ENCODE measurements around the gene CEACAM1.
"Not testable (repeated sequence)": the region's sequence is repeated elsewhere in the genome, so short reads cannot be mapped to it uniquely, and the experiment has no call there.

Gene CEACAM1

DNA sequence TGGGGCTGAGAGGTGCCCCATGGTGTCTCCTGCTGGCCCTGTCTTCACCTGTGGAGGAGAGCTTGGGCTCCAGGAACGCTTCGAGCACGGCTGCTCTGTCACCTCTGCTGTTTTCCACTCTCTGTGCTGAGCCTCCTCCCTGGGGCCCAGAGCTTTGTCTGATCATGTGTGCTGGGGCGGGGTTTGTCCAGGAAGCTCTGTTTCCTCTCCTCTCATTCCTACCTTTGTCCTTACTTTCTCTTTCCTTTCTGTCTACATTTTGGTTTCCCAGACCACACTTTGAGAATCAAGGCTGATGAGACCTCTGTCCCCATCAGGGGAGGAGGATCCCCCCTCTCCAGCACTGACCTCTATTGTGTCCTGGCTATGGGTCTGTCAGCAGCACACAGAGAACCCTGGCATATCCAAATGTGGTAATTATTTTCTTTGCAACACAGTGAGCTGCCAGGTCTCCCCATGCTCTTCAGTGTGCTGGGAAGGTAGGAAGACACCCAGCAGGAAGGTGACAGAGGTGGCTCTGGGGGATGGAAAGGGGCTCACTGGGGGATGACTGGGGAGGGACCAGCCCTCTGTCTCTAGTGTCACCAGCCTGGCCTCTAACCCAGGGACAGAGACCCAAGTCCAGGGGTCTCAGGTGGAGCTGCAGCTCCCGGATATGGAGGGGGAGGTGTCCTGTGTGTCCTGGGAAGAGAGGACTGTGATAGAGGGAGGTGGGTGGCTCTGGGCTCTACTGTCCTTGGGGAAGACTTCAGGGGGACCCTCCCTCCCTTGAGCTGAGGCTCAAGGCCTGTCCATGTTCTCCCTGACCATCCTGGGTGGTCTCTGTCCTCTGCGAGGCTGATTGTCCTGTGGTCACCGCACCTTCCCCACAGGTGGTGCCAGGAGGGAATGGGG, at the start of gene CEACAM1:
CEACAM1 (minus strand) TSS at position 128 of the 894 bp plus-strand sequence; CDS start at position 21, 107 bp downstream.
- DNase-seq (ENCODE audit: low read depth in 2 of 3, low spot score in 2 of 3), result no peak

DNA sequence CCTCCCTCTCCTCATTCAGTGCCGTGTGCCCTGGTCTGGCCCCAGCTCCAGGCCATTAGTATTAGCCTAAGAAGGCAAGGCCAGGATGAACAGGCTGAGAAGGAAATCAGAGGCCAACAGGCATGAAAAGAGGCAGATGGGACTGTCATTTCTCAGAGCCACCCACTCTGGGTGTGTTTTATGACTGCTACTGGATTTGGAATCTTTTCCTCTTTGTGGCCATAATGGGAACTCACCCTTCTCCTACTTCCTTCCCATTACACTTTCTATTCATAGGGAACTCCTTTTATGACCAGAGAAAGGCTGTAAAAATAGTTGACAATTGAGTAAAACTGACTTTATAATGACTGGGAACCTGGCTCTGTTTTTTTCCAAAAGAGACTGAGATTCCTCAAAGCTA, 48.7 kb upstream of the CEACAM1 start:
- DNase-seq (ENCODE audit: low read depth in 2 of 3, low spot score in 2 of 3), result no peak

- no peak for DNase-seq (ENCODE audit: low read depth in 2 of 3, low spot score in 2 of 3)
Measured at GRCh38 chr19:42576241-42576640, 48.0 kb upstream of the CEACAM1 start.

DNA sequence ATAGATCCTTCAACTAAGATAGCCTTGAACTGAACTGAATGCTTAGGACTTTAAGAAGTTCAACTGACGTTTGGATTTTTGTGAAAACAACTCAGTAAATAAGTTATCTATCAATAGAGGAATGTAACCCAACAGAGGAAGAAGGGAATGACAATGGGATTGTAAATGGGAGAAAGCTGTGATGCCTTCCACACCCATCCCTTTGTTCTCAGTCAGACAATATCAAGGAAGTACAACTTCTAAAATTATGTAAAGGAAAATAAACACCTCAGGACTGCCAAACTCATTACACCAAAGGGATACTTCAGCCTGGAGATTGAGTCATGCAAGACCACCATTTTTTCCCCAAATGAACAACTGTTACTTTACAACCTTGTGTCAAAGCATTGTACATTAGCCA, 45.4 kb upstream of the CEACAM1 start:
- no peak for DNase-seq (ENCODE audit: low read depth in 2 of 3, low spot score in 2 of 3)

- DNase-seq (ENCODE audit: low read depth in 2 of 3, low spot score in 2 of 3), result no peak
Measured at GRCh38 chr19:42571116-42571515, 42.8 kb upstream of the CEACAM1 start.

- DNase-seq (ENCODE audit: low read depth in 2 of 3, low spot score in 2 of 3), result no peak
Measured at GRCh38 chr19:42569193-42569592, 40.9 kb upstream of the CEACAM1 start.

- DNase-seq (ENCODE audit: low read depth in 2 of 3, low spot score in 2 of 3), result no peak
Measured at GRCh38 chr19:42568006-42568405, 39.7 kb upstream of the CEACAM1 start.

- no peak for DNase-seq (ENCODE audit: low read depth in 2 of 3, low spot score in 2 of 3)
Measured at GRCh38 chr19:42567567-42567966, 39.3 kb upstream of the CEACAM1 start.

DNA sequence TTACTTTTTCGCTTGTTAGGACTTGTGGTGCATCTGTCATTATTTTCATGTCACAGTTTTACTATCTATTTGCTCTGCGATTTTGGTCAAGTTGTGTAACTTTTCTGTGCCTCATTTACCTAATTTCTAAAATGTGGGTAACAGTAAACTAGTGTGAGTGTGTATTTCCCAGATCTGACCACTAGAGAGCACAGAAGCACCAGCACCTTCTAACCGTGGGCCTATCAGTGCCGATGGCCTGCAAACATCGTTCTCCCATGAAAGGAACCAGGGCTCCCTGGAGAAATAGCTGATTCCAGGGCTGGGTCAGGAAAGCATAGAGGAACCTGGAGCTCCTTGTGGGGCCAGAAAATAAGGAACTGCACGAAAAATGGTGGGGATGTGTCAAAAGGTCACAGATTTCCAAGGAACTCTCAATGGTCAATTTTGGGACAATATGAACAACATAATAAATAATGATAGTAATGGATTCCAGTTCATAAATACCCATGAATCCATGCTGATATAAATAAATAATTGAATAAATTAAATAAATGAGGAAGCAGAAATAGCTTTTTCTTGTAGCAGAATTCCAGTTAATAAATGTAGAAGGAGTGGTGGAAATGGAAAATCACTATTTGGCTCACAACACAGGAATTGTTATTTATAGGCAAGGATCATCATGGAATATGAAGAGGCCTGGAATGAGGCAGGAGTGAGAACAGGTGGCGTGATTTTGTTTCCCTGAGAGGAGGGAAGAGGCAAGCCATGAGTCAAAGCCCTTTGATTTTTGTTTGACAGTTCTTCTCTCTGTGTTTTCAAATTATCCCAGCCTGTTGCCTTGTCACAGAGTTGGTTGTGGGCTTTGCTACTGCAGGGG, 35.3 kb upstream of the CEACAM1 start:
- DNase-seq (ENCODE audit: low read depth in 2 of 3, low spot score in 2 of 3), result no peak

GRCh38 chr19:42561512-42561911, 33.2 kb upstream of the CEACAM1 start:
- DNase-seq (ENCODE audit: low read depth in 2 of 3, low spot score in 2 of 3), result no peak

DNA sequence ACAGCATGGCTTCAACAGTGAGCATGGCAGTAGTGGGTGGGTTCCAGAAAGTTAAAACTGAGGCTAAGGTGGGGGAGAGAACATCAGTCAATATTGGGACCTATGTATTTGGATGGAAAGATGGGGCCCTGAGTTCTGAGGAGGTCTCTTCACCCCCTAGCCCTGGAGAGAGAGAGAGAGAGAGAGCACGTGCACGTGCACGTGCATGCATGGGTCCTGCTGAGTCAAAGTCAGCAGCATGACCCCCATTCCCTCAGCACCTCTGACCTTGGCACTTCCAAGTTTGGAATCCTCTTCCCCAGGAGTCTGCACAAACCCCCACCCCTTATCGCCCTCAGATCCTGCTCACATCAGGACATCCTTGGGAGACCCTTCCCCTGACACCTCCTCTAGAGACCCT, 32.5 kb upstream of the CEACAM1 start:
- DNase-seq (ENCODE audit: low read depth in 2 of 3, low spot score in 2 of 3), result no peak

- no peak for DNase-seq (ENCODE audit: low read depth in 2 of 3, low spot score in 2 of 3)
Measured at GRCh38 chr19:42558450-42559150, 30.3 kb upstream of the CEACAM1 start.

- not testable (repeated sequence) for DNase-seq (ENCODE audit: low read depth in 2 of 3, low spot score in 2 of 3)
Measured at GRCh38 chr19:42557386-42557871, 29.1 kb upstream of the CEACAM1 start.

- no peak for DNase-seq (ENCODE audit: low read depth in 2 of 3, low spot score in 2 of 3)
Measured at GRCh38 chr19:42555801-42556200, 27.5 kb upstream of the CEACAM1 start.

GRCh38 chr19:42555317-42555716, 27.0 kb upstream of the CEACAM1 start:
- DNase-seq (ENCODE audit: low read depth in 2 of 3, low spot score in 2 of 3), result no peak

DNA sequence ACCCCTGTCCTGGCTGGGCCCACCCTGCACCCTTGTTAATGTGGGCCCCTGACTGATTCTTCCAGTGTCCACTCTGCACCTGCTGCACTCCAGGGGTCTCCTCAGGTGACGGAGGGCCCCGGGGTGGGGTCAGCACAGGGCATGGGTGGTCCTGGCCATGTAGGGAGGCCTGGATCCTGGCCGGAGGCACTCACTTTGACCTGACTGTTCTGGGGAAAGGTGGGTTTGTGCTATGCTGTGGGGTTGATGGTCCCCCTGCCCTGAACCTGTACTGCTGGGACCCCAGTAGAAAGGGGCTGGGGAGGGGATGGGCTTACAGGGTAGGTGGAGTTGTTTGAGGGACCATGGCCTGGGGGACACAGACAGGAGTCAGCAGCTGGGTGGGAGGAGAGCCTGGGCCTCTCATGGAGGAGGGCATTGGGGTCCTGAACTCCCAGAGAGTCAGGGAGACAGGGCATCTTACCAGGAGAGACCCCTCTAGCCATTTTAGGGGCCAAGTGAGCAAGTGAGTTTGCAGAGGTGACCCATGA, 25.8 kb upstream of the CEACAM1 start:
- DNase-seq (ENCODE audit: low read depth in 2 of 3, low spot score in 2 of 3), result no peak

DNA sequence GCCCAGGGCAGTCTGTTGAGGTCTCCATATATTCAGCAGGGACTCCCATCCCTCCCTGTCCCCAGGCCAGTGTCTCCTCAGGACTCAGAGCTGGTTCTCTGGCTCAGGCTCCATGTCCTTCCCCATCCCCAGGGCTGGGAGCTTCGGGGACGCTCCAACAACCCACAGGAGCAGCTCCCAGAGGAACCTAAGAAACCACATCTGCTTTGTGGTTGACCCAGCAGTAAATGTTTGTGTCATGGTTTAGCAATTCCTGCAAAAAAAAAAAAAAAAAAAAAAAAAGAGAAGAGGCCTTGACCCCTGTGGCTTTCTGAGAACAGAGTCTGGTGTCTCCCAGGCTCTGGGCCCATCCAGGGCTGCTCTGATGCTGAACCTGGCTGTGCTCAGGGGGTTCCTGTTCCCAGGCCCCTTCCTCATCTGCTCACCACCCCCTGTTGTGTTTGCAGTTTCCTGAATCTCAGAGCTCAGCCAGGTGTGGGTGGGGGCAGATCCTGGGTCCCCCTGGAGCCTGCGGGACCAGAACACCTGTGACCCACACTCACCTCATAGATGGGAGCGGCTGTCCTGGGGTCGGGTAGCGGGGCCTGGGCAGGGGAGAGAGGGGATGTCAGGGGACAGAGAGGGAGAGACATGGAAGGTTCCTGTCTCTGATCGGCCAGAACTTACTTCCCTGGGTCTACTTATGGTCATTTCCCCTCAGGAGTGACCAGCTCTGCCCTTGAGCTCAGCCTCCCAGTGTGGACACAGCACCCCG, 25.2 kb upstream of the CEACAM1 start:
- no peak for DNase-seq (ENCODE audit: low read depth in 2 of 3, low spot score in 2 of 3)

DNA sequence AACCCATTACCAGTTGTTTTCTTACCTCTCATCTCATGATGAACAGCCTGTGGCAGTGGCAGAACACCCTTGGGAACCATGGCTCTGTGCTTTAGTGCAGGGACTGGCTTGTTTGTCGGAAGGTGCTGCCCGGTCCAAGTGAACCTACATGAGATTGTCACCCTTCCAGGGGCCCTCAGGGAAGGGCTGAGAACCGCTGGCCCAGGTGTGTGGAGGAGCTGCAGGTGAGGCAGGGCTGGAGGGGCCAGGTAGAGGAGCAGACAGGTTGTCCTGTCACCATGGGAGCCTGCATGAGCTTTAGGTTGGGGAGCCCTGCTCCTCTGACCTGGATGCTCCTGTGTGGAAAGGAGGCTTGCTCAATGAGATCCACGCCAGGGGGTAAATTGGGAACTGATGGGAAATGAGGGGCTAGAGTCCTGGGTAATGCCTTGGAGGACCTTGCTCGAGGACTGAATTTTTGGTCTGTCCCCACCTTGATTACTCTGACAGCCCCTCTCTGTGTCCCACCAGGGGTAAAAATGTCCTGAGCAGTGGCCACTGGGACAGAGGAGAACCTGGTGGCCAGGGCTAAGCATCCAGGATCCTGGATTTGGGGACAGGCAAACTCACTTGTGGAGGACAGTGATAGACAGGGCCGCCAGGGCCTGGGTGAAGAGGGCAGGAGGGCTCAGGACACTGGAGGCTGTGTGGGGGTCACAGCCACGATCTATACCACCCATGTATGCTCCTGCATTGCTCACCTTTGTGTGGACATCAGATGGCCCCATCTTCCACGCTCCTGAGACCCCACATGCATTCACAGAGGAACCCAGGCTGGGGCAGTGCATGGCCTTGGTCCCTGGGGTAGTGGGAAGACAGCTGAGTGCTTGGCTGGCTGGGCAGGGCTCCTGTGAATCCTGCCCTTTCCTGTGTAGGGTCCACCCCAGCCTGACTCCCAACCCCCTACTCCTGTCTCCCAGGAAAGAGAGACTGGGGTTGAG, 24.1 kb upstream of the CEACAM1 start:
- DNase-seq (ENCODE audit: low read depth in 2 of 3, low spot score in 2 of 3), result no peak

- DNase-seq (ENCODE audit: low read depth in 2 of 3, low spot score in 2 of 3), result not testable (repeated sequence)
Measured at GRCh38 chr19:42550521-42550920, 22.2 kb upstream of the CEACAM1 start.

Data from activated CD8-positive, alpha-beta memory T cell treated with anti-CD3 and anti-CD28 coated beads for 48 hours (primary cell).